ENCODE measurements around the gene MDGA2. TPM values are rescaled to one million over a fixed set of nuclear protein-coding genes. Genes with fewer than 3 reads are reported as not detected.

MDGA2 gene
- total and polyA plus RNA-seq, 2 of the 13 experiments (the other 11 are each of a cell fraction or from before 2014, with no cell fraction given), result not detected

GRCh38 chr14:47507861-47508260 lies 167.5 kb downstream of the MDGA2 start:
- Histone ChIP-seq H3K4me2 (ENCODE audit: low read depth, low read length) (no peak overlapping the region), H2AFZ (ENCODE audit: low read length) (no peak overlapping the region), H4K20me1 (ENCODE audit: insufficient read depth, low read length) (no peaks in the 10 kb centered on the region), H3K4me3 (replicated peaks in 1 of 3; ENCODE audit: insufficient read depth in 1 of 3, low read depth in 2 of 3, low read length in 3 of 3) (no peak overlapping the region), H3K27ac (ENCODE audit: extremely low read length, insufficient read depth, low read length) (no peak overlapping the region), H3K9me3 (ENCODE audit: low read length) (peaks cover 5% of the 10 kb centered on the region; the same call in 1 of the 2 replicates), H3K79me2 (ENCODE audit: insufficient read depth, low read length) (no peaks in the 10 kb centered on the region), H3K36me3 (replicated peaks in 1 of 2; ENCODE audit: control insufficient read depth in 1 of 2, insufficient read depth in 2 of 2, low read length in 2 of 2) (no peaks in the 10 kb centered on the region), H3K27me3 (ENCODE audit: control insufficient read depth in 1 of 2, insufficient read depth in 2 of 2, low read length in 2 of 2) (no peaks in the 10 kb centered on the region), H3K9ac (ENCODE audit: insufficient read depth, low read depth, low read length) (no peak overlapping the region), H3K4me1 (ENCODE audit: insufficient read depth, low read length) (no peaks in the 10 kb centered on the region)
- ChIA-PET CTCF (ENCODE audit: low intra/inter-chr PET ratio, low total read pairs) (no interaction called here), POLR2A (no interaction called here)
- ATAC-seq (no peak), DNase-seq (ENCODE audit: low spot score) (no peak), FAIRE-seq (no peak)
- in situ Hi-C loops (cut with HindIII; ENCODE audit: extremely low pct_ligation_motif_present, low pct_unique_long_range_greater_than_20kb) (no loop called here), intact Hi-C loops (cut with micrococcal nuclease; ENCODE audit: unreplicated experiment) (no loop called here)
- TF ChIP-seq, protein P1, sequence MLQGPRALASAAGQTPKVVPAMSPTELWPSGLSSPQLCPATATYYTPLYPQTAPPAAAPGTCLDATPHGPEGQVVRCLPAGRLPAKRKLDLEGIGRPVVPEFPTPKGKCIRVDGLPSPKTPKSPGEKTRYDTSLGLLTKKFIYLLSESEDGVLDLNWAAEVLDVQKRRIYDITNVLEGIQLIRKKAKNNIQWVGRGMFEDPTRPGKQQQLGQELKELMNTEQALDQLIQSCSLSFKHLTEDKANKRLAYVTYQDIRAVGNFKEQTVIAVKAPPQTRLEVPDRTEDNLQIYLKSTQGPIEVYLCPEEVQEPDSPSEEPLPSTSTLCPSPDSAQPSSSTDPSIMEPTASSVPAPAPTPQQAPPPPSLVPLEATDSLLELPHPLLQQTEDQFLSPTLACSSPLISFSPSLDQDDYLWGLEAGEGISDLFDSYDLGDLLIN (CRISPR knock-in tag; IDR thresholded peaks at IDR 0.05; ENCODE audit: borderline replicate concordance), result no peak
- TF ChIP-seq ZFAT (CRISPR knock-in tag; conservative IDR thresholded peaks at IDR 0.05) (no peak), RBM39 (IDR thresholded peaks at IDR 0.05; ENCODE audit: low read depth, low read length, poor library complexity, severe bottlenecking) (no peak), ZSCAN25 (CRISPR knock-in tag; IDR thresholded peaks at IDR 0.05) (no peak), PTBP1 (IDR thresholded peaks at IDR 0.05; ENCODE audit: low read depth, low read length, poor library complexity, severe bottlenecking) (no peak), HHEX (CRISPR knock-in tag; IDR thresholded peaks at IDR 0.05) (no peak), MIER3 (CRISPR knock-in tag; IDR thresholded peaks at IDR 0.05; ENCODE audit: borderline replicate concordance) (no peak), PBX2 (CRISPR knock-in tag; IDR thresholded peaks at IDR 0.05) (no peak), FLYWCH1 (CRISPR knock-in tag; IDR thresholded peaks at IDR 0.05) (no peak), ZBTB39 (CRISPR knock-in tag; IDR thresholded peaks at IDR 0.05) (no peak), NKX3-1 (CRISPR knock-in tag; IDR thresholded peaks at IDR 0.05) (no peak), RERE (CRISPR knock-in tag; IDR thresholded peaks at IDR 0.05; ENCODE audit: low read depth) (no peak), SMAD3 (CRISPR knock-in tag; IDR thresholded peaks at IDR 0.05) (no peak), ZNF7 (CRISPR knock-in tag; IDR thresholded peaks at IDR 0.05) (no peak), RBAK (CRISPR knock-in tag; IDR thresholded peaks at IDR 0.05) (no peak), EEA1 (CRISPR knock-in tag; IDR thresholded peaks at IDR 0.05; ENCODE audit: borderline replicate concordance) (no peak)
- BruUV-seq (replicated peaks), result no TSS peak
- WGBS (ENCODE audit: low lambda C conversion rate), result 2% methylated on average over 2 of the region's 2 CpGs

Measured in HepG2 (cell line).